HL-60 (cell line): ENCODE data around the gene HNF1B.

Source experiments
- DNase-seq, 2 experiments: peaks; one replicate each; pipeline ENCODE4 v3.0.0-alpha.2; 2010 to 2020; ENCODE audit warnings: low read depth in 1 of 2, low spot score in 1 of 2
- H3K27ac ChIP-seq: fragments of 250-450 bp; sonication (Bioruptor Pico); replicated peaks from 2 replicates; pipeline ENCODE4 v1.5.1; 2020; ENCODE audit warnings: mild to moderate bottlenecking, moderate library complexity
- H3K27me3 ChIP-seq: fragments of 250-450 bp; sonication (Bioruptor Pico); 2 replicates; pipeline ENCODE4 v1.5.1; 2021; ENCODE audit warnings: mild to moderate bottlenecking, moderate library complexity; ENCODE audit not compliant: insufficient read depth, poor library complexity, severe bottlenecking
- H3K4me3 ChIP-seq: replicated peaks from 2 replicates; pipeline ENCODE4 v1.5.1; 2011; ENCODE audit warnings: mild to moderate bottlenecking, control low read depth, low read length; ENCODE audit not compliant: insufficient read depth
- CTCF ChIP-seq: IDR thresholded peaks from one replicate; pipeline ENCODE4 v1.5.1; 2011; ENCODE audit warnings: low read length, control low read depth, inconsistent platforms; ENCODE audit not compliant: insufficient read depth
- GABPA ChIP-seq: IDR thresholded peaks from 2 replicates; pipeline ENCODE4 v1.6.1; 2012; ENCODE audit warnings: low read depth
- POLR2AphosphoS5 ChIP-seq: IDR thresholded peaks from 2 replicates; pipeline ENCODE4 v1.6.1; 2012; ENCODE audit warnings: low read depth
- REST ChIP-seq: IDR thresholded peaks from 2 replicates; pipeline ENCODE4 v1.6.1; 2012; ENCODE audit warnings: low read depth; ENCODE audit not compliant: insufficient replicate concordance
- SPI1 ChIP-seq: IDR thresholded peaks from 2 replicates; pipeline ENCODE4 v1.6.1; 2012; ENCODE audit warnings: low read depth, mild to moderate bottlenecking, borderline replicate concordance

The HNF1B gene

GRCh38 chr17:37774504-37774903, 29.6 kb upstream of the HNF1B start:
- DNase-seq: peak in 1 of 2 experiments; percentile 46

GRCh38 chr17:37772982-37773381, 28.1 kb upstream of the HNF1B start:
- no peak for TF ChIP-seq GABPA
- TF ChIP-seq CTCF: no peak
- no peak for TF ChIP-seq SPI1
- TF ChIP-seq POLR2AphosphoS5: no peak
- TF ChIP-seq REST: no peak
- no peak overlapping the region for H3K4me3 ChIP-seq
- H3K27ac ChIP-seq: no peak overlapping the region
- DNase-seq: no peak
- H3K27me3 ChIP-seq: no peaks in the 10 kb centered on the region

More at GRCh38 chr17:37774504-37774903, 29.6 kb upstream of the HNF1B start:
- H3K27ac ChIP-seq: no peak overlapping the region
- peak; percentile 27; the same call in 1 of the 2 replicates for TF ChIP-seq SPI1
- TF ChIP-seq CTCF: no peak
- TF ChIP-seq POLR2AphosphoS5: no peak
- TF ChIP-seq REST: no peak
- no peak overlapping the region for H3K4me3 ChIP-seq
- no peaks in the 10 kb centered on the region for H3K27me3 ChIP-seq

- Histone ChIP-seq H3K27ac (no peak overlapping the region), H3K4me3 (no peak overlapping the region), H3K27me3 (no peaks in the 10 kb centered on the region)
- peak in 1 of 2 experiments; percentile 46 for DNase-seq
- peak; percentile 80 for TF ChIP-seq CTCF
- TF ChIP-seq REST: no peak
Observed at GRCh38 chr17:37770631-37771518, 26.0 kb upstream of the HNF1B start.
